LNCAP (cell line): ENCODE data around the gene CAPN15.

Source experiments
- TF ChIP-seq, protein P1 (sequence below): fragments of 450-650 bp; IDR thresholded peaks from 2 replicates; pipeline ENCODE4 v1.5.1; 2017; ENCODE audit warnings: mild to moderate bottlenecking

CAPN15 gene

DNA sequence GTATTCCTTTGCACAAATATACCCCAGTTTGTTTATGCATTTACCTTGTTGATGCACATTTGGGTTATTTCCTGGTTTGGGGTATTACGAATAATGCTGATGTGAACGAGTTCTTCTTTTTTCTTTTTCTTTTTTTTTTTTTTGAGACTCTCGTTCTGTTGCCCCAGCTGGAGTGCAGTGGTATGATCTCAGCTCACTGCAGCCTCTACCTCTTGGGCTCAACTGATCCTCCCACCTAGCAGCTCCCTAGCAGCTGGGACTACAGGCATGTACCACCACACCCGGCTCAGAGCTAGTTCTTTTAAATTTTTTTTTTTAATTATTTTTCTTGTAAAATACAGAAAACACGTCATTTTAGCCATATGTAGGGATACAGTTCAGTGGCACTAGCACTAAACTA lies 76.4 kb downstream of the CAPN15 start:
- TF ChIP-seq, protein P1, sequence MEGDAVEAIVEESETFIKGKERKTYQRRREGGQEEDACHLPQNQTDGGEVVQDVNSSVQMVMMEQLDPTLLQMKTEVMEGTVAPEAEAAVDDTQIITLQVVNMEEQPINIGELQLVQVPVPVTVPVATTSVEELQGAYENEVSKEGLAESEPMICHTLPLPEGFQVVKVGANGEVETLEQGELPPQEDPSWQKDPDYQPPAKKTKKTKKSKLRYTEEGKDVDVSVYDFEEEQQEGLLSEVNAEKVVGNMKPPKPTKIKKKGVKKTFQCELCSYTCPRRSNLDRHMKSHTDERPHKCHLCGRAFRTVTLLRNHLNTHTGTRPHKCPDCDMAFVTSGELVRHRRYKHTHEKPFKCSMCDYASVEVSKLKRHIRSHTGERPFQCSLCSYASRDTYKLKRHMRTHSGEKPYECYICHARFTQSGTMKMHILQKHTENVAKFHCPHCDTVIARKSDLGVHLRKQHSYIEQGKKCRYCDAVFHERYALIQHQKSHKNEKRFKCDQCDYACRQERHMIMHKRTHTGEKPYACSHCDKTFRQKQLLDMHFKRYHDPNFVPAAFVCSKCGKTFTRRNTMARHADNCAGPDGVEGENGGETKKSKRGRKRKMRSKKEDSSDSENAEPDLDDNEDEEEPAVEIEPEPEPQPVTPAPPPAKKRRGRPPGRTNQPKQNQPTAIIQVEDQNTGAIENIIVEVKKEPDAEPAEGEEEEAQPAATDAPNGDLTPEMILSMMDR = no peak
